Endothelial cell of umbilical vein (primary cell): ENCODE data around the gene NAT16. TPM values are rescaled to one million over a fixed set of nuclear protein-coding genes. Genes with fewer than 3 reads are reported as not detected.

ENCODE experiments used
- BruUV-seq: library from RNA; stranded (reverse); fragments of 400-500 nt; replicated peaks from 2 replicates; lab custom pipeline; 2021; lab: Mats Ljungman, UMichigan
- CTCF ChIA-PET: fragments of 300-600, 350-600 bp; sonication (Branson Sonifier 250); formaldehyde crosslinking; loops from one replicate; lab custom pipeline; 2021; ENCODE audit warnings: antibody characterized with exemption, inconsistent platforms; lab: Charles Lee
- POLR2A ChIA-PET: fragments of 300-600, 350-600 bp; sonication (Branson Sonifier 250); formaldehyde crosslinking; loops from one replicate; lab custom pipeline; 2021; ENCODE audit warnings: antibody characterized with exemption, inconsistent platforms; lab: Charles Lee
- DNase-seq: peaks from one replicate; pipeline ENCODE4 v3.0.0-alpha.2; 2011; ENCODE audit warnings: low read depth, low spot score
- FAIRE-seq: peaks from 2 replicates; lab custom pipeline; 2011; peaks lifted over from hg19 to GRCh38; lab: Jason Lieb, UNC
- H2AFZ ChIP-seq: 2 replicates; pipeline ENCODE4 v1.6.0; 2012; ENCODE audit warnings: low read depth, low read length, control low read depth, inconsistent platforms
- H3K27ac ChIP-seq: 2 replicates; pipeline ENCODE4 v1.5.1; 2011; ENCODE audit warnings: low read depth, mild to moderate bottlenecking, control low read depth, low read length, moderate library complexity; ENCODE audit not compliant: insufficient read depth
- H3K27me3 ChIP-seq, 2 experiments: 2 replicates each; pipeline versions ENCODE4 v1.6.0 to v1.6.1; 2011; ENCODE audit warnings: low read length in 2 of 2, mixed read lengths in 1 of 2; ENCODE audit not compliant: control insufficient read depth in 2 of 2, insufficient read depth in 2 of 2
- H3K36me3 ChIP-seq, 2 experiments: 2 replicates in 1 of 2; 3 replicates in 1 of 2; pipeline ENCODE4 v1.5.1; 2011; ENCODE audit warnings: low read length in 2 of 2, mild to moderate bottlenecking in 1 of 2, moderate library complexity in 1 of 2; ENCODE audit not compliant: control insufficient read depth in 2 of 2, insufficient read depth in 2 of 2; ENCODE audit errors: extremely low read depth in 1 of 2
- H3K4me1 ChIP-seq: 3 replicates; pipeline ENCODE4 v1.5.1; 2011; ENCODE audit warnings: mild to moderate bottlenecking, low read length; ENCODE audit not compliant: control insufficient read depth, insufficient read depth; ENCODE audit errors: extremely low read depth
- H3K4me2 ChIP-seq: 2 replicates; pipeline ENCODE4 v1.6.1; 2011; ENCODE audit warnings: low read length, control low read depth, mixed read lengths; ENCODE audit not compliant: insufficient read depth
- H3K4me3 ChIP-seq, 3 experiments: fragments of 200-600 bp in 1 of 3; sonication (generic), shearing (Covaris generic) in 1 of 3; replicated peaks in 1 of 3; 2 replicates each; pipeline ENCODE4 v1.5.1; 2011 to 2016; ENCODE audit warnings: control low read depth in 3 of 3, low read length in 3 of 3, mild to moderate bottlenecking in 2 of 3, inconsistent platforms in 1 of 3, low read depth in 1 of 3, moderate library complexity in 1 of 3; ENCODE audit not compliant: insufficient read depth in 1 of 3
- H3K79me2 ChIP-seq: 2 replicates; pipeline ENCODE4 v1.6.0; 2012; ENCODE audit warnings: low read length, inconsistent platforms; ENCODE audit not compliant: control insufficient read depth, insufficient read depth
- H3K9ac ChIP-seq: replicated peaks from 2 replicates; pipeline ENCODE3; 2011; ENCODE audit warnings: low read length, control low read depth; ENCODE audit not compliant: insufficient read depth; ENCODE audit errors: extremely low read depth
- H3K9me1 ChIP-seq: replicated peaks from 3 replicates; pipeline ENCODE4 v1.6.0; 2011; ENCODE audit warnings: mild to moderate bottlenecking, low read length; ENCODE audit not compliant: control insufficient read depth, insufficient read depth; ENCODE audit errors: extremely low read depth
- H3K9me3 ChIP-seq: replicated peaks from 2 replicates; pipeline ENCODE4 v1.5.1; 2012; ENCODE audit warnings: low read length, inconsistent platforms; ENCODE audit not compliant: control insufficient read depth, insufficient read depth
- H4K20me1 ChIP-seq: replicated peaks from 2 replicates; pipeline ENCODE3; 2011; ENCODE audit warnings: mild to moderate bottlenecking, low read length; ENCODE audit not compliant: control insufficient read depth, insufficient read depth; ENCODE audit errors: extremely low read depth
- CTCF ChIP-seq, 2 donors: IDR thresholded peaks; 1 replicate in 1 of 2; 2 replicates in 1 of 2; pipeline ENCODE4 v1.5.1; 2011; ENCODE audit warnings: low read length in 2 of 2, mild to moderate bottlenecking in 2 of 2, moderate library complexity in 2 of 2, control low read depth in 1 of 2, inconsistent platforms in 1 of 2, low read depth in 1 of 2; ENCODE audit not compliant: insufficient read depth in 1 of 2; ENCODE audit errors: extremely low read depth in 1 of 2
- POLR2AphosphoS5 ChIP-seq: IDR thresholded peaks from 2 replicates; pipeline ENCODE4 v1.6.1; 2012; ENCODE audit warnings: low read depth, mild to moderate bottlenecking, control low read depth, low read length, moderate library complexity; ENCODE audit not compliant: insufficient read depth
- dilution Hi-C: fragments of 300-500 bp; cut with MboI; formaldehyde crosslinking; loops from one replicate; pipeline ENCODE4 v1.15.0; 2019; ENCODE audit warnings: low sequenced_read_pairs; ENCODE audit not compliant: extremely low pct_ligation_motif_present
- intact Hi-C: fragments of 100-400 bp; cut with micrococcal nuclease; formaldehyde crosslinking; loops from one replicate; pipeline ENCODE4 v1.10.0; 2022
- polyA plus RNA-seq, 4 experiments: library from polyadenylated mRNA; depleted of rRNA in 3 of 4; stranded (reverse) in 3 of 4; unstranded in 1 of 4; fragments of >200 nt; gene quantifications; 2 replicates each; pipeline versions ENCODE4 v1.2.1 to v1.2.3, GENCODE V29; 2011 to 2012; ENCODE audit warnings: missing spikeins in 1 of 4
- total RNA-seq: library from RNA; stranded (reverse); gene quantifications from 2 replicates; pipeline ENCODE4 v1.2.3, GENCODE V29; 2021

Gene NAT16
- total and polyA plus RNA-seq, 2 donors (not counting 3 experiments of a cell fraction or from before 2014, with no cell fraction given): not detected

GRCh38 chr7:101122933-101123702, 57.0 kb downstream of the NAT16 start:
- H2AFZ ChIP-seq: no peak overlapping the region
- TF ChIP-seq CTCF (IDR thresholded peaks at IDR 0.05; ENCODE audit: extremely low read depth in 1 of 2, insufficient read depth in 1 of 2, low read depth in 1 of 2, low read length in 2 of 2): no peak
- TF ChIP-seq POLR2AphosphoS5: peak; percentile 3
- H3K4me3 ChIP-seq: no peak overlapping the region
- H3K27ac ChIP-seq: peak overlapping the region; percentile 83
- peak overlapping the region; percentile 100 for H3K9ac ChIP-seq
- CTCF ChIA-PET: interaction anchor here (0.7 to 3.5 kb wide), 7 partner anchors 10 to 46 kb away, joined by 3 to 25 read pairs (median 8); no protein-coding TSS in a partner anchor
- peak overlapping the region; percentile 82 for H3K4me2 ChIP-seq
- FAIRE-seq: peak; percentile 42
- peaks cover 3 to 4% of the 10 kb centered on the region in 2 experiments for H3K36me3 ChIP-seq
- dilution Hi-C loops: no loop called here
- H3K9me1 ChIP-seq: no peaks in the 10 kb centered on the region
- no peaks in the 10 kb centered on the region for H3K9me3 ChIP-seq
- BruUV-seq: no TSS peak
- no peaks in the 10 kb centered on the region for H4K20me1 ChIP-seq
- H3K27me3 ChIP-seq: no peaks in the 10 kb centered on the region
- no peak for DNase-seq
- peaks cover 31% of the 10 kb centered on the region for H3K79me2 ChIP-seq
- peaks cover 64% of the 10 kb centered on the region for H3K4me1 ChIP-seq
- POLR2A ChIA-PET: interaction anchor here (1.1 to 3.9 kb wide), 8 partner anchors 9 to 36 kb away, joined by 3 to 49 read pairs (median 10); no protein-coding TSS in a partner anchor
- intact Hi-C loops: loop anchor here (1.0 to 10.0 kb wide), 3 partner anchors 11 to 1018 kb away; partner anchors contain the start of genes AP4M1 and MCM7
